Panc1 (cell line): Measurements from ENCODE around the gene CACNA2D4.

Experiments used
- CTCF ChIP-seq: fragments of 450-650 bp; IDR thresholded peaks from 2 replicates; pipeline ENCODE4 v1.5.1; 2017; ENCODE audit warnings: mild to moderate bottlenecking
- SIN3A ChIP-seq: IDR thresholded peaks from 2 replicates; pipeline ENCODE4 v1.6.1; 2012; ENCODE audit warnings: low read depth, mild to moderate bottlenecking, low read length, moderate library complexity, borderline replicate concordance; ENCODE audit not compliant: insufficient read depth
- TF ChIP-seq, protein P1 (sequence below), 2 experiments: IDR thresholded peaks; 2 replicates each; pipeline ENCODE4 v1.6.1; 2011 to 2012; ENCODE audit warnings: low read depth in 2 of 2, control low read depth in 1 of 2, low read length in 1 of 2, mild to moderate bottlenecking in 1 of 2, moderate library complexity in 1 of 2; ENCODE audit not compliant: insufficient read depth in 1 of 2

DNA sequence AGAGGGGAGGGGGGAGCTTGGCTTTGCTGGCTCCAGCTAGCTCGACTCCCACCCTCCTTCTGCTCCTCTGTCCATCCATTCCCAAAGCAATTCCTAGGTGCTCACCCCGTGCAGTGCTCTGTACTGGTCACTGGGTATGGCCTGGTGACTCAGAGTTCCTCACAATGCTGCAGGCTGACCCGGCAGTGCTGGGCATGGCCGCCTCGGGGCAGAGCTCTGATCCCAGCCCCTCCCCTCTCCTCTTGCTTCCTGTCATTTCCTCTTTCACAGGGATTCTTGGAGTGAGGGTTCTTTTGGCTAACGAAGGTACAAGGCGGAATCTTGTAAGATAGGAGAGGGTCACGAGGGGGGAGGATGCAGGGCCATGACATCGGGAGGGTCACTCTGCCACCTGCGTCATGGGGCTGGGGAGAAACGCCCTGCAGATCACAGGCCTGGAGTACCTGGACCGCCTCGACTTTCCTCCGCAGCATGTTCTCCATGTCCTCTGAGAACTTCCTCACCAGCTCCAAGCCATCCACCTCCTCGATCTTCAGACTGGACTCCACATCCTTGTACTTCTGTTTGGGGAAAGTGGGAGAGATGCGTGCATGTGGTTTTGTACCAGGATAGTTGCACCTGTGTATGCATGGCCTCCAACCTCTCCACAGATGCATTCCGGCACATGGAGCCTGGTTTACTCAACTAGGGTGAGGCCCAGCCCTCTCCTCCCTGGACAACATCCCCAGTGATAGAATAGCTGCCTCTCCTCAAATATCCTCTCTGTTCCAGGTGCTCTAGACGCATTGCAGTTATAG lies 5.7 kb downstream of the CACNA2D4 start:
- TF ChIP-seq CTCF = no peak
- TF ChIP-seq, protein P1, sequence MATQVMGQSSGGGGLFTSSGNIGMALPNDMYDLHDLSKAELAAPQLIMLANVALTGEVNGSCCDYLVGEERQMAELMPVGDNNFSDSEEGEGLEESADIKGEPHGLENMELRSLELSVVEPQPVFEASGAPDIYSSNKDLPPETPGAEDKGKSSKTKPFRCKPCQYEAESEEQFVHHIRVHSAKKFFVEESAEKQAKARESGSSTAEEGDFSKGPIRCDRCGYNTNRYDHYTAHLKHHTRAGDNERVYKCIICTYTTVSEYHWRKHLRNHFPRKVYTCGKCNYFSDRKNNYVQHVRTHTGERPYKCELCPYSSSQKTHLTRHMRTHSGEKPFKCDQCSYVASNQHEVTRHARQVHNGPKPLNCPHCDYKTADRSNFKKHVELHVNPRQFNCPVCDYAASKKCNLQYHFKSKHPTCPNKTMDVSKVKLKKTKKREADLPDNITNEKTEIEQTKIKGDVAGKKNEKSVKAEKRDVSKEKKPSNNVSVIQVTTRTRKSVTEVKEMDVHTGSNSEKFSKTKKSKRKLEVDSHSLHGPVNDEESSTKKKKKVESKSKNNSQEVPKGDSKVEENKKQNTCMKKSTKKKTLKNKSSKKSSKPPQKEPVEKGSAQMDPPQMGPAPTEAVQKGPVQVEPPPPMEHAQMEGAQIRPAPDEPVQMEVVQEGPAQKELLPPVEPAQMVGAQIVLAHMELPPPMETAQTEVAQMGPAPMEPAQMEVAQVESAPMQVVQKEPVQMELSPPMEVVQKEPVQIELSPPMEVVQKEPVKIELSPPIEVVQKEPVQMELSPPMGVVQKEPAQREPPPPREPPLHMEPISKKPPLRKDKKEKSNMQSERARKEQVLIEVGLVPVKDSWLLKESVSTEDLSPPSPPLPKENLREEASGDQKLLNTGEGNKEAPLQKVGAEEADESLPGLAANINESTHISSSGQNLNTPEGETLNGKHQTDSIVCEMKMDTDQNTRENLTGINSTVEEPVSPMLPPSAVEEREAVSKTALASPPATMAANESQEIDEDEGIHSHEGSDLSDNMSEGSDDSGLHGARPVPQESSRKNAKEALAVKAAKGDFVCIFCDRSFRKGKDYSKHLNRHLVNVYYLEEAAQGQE (IDR thresholded peaks at IDR 0.05; ENCODE audit: insufficient read depth in 1 of 2, low read depth in 2 of 2, low read length in 1 of 2) = no peak
- no peak for TF ChIP-seq SIN3A
